ENCODE measurements around the gene C5.

The C5 gene

GRCh38 chr9:121088576-121088975 lies 38.5 kb upstream of the C5 start:
- Histone ChIP-seq H3K9me2 (replicated peaks; ENCODE audit: insufficient read depth, low read length) (no peaks in the 10 kb centered on the region), H3K4me2 (ENCODE audit: low read depth, low read length, poor library complexity, severe bottlenecking) (no peak overlapping the region), H3K27ac (ENCODE audit: low read depth, low read length) (no peak overlapping the region), H2AFZ (ENCODE audit: low read depth, low read length, severe bottlenecking) (no peak overlapping the region), H3K79me2 (ENCODE audit: insufficient read depth, low read length) (peaks cover 47% of the 10 kb centered on the region), H3K4me3 (ENCODE audit: insufficient read depth, low read length, poor library complexity, severe bottlenecking) (no peak overlapping the region), H3F3A (ENCODE audit: insufficient read depth) (peaks cover 11% of the 10 kb centered on the region), H3K9ac (ENCODE audit: low read length) (no peak overlapping the region), H3K9me3 (ENCODE audit: insufficient read depth, low read length) (no peaks in the 10 kb centered on the region), H3K36me3 (ENCODE audit: low read length) (peaks cover 65% of the 10 kb centered on the region), H4K20me1 (ENCODE audit: low read depth, low read length) (peaks cover 9% of the 10 kb centered on the region), H3K27me3 (ENCODE audit: low read length) (no peaks in the 10 kb centered on the region)
- TF ChIP-seq EZH2phosphoT487 (conservative IDR thresholded peaks at IDR 0.05; ENCODE audit: low read length) (no peak), CTCF (IDR thresholded peaks at IDR 0.05; ENCODE audit: insufficient read depth, low read length, poor library complexity, severe bottlenecking) (no peak)

GRCh38 chr9:121085661-121086060 lies 35.6 kb upstream of the C5 start:
- H3K36me3 ChIP-seq (ENCODE audit: low read length): peaks cover 77% of the 10 kb centered on the region
- no peak overlapping the region for H2AFZ ChIP-seq (ENCODE audit: low read depth, low read length, severe bottlenecking)
- H4K20me1 ChIP-seq (ENCODE audit: low read depth, low read length): peaks cover 9% of the 10 kb centered on the region
- H3K4me3 ChIP-seq (ENCODE audit: insufficient read depth, low read length, poor library complexity, severe bottlenecking): no peak overlapping the region
- TF ChIP-seq CTCF (IDR thresholded peaks at IDR 0.05; ENCODE audit: insufficient read depth, low read length, poor library complexity, severe bottlenecking) (no peak), EZH2phosphoT487 (conservative IDR thresholded peaks at IDR 0.05; ENCODE audit: low read length) (no peak)
- peaks cover 13% of the 10 kb centered on the region for H3F3A ChIP-seq (ENCODE audit: insufficient read depth)
- no peaks in the 10 kb centered on the region for H3K27me3 ChIP-seq (ENCODE audit: low read length)
- H3K9me3 ChIP-seq (ENCODE audit: insufficient read depth, low read length): no peaks in the 10 kb centered on the region
- peaks cover 72% of the 10 kb centered on the region for H3K79me2 ChIP-seq (ENCODE audit: insufficient read depth, low read length)
- H3K27ac ChIP-seq (ENCODE audit: low read depth, low read length): no peak overlapping the region
- no peak overlapping the region for H3K9ac ChIP-seq (ENCODE audit: low read length)
- no peak overlapping the region for H3K4me2 ChIP-seq (ENCODE audit: low read depth, low read length, poor library complexity, severe bottlenecking)
- no peaks in the 10 kb centered on the region for H3K9me2 ChIP-seq (replicated peaks; ENCODE audit: insufficient read depth, low read length)

- H3K9me2 ChIP-seq (replicated peaks; ENCODE audit: insufficient read depth, low read length): no peaks in the 10 kb centered on the region
- H3K27ac ChIP-seq (ENCODE audit: low read depth, low read length): no peak overlapping the region
- H4K20me1 ChIP-seq (ENCODE audit: low read depth, low read length): peaks cover 9% of the 10 kb centered on the region
- H3F3A ChIP-seq (ENCODE audit: insufficient read depth): 0 out of 2 replicates have a peak, but pooled peaks cover 2% of the 10 kb centered on the region
- no peaks in the 10 kb centered on the region for H3K27me3 ChIP-seq (ENCODE audit: low read length)
- peaks cover 55% of the 10 kb centered on the region for H3K36me3 ChIP-seq (ENCODE audit: low read length)
- no peaks in the 10 kb centered on the region for H3K9me3 ChIP-seq (ENCODE audit: insufficient read depth, low read length)
- no peak overlapping the region for H3K4me2 ChIP-seq (ENCODE audit: low read depth, low read length, poor library complexity, severe bottlenecking)
- peaks cover 92% of the 10 kb centered on the region for H3K79me2 ChIP-seq (ENCODE audit: insufficient read depth, low read length)
- no peak overlapping the region for H3K9ac ChIP-seq (ENCODE audit: low read length)
- no peak overlapping the region for H3K4me3 ChIP-seq (ENCODE audit: insufficient read depth, low read length, poor library complexity, severe bottlenecking)
- H2AFZ ChIP-seq (ENCODE audit: low read depth, low read length, severe bottlenecking): no peak overlapping the region
- no peak for TF ChIP-seq EZH2phosphoT487 (conservative IDR thresholded peaks at IDR 0.05; ENCODE audit: low read length)
- TF ChIP-seq CTCF (IDR thresholded peaks at IDR 0.05; ENCODE audit: insufficient read depth, low read length, poor library complexity, severe bottlenecking): no peak
Observed at GRCh38 chr9:121082075-121082474, 32.0 kb upstream of the C5 start.

Data from SU-DHL-6 (cell line).